Measurements from ENCODE around the gene B3GNT4. TPM values are rescaled to one million over a fixed set of nuclear protein-coding genes. Genes with fewer than 3 reads are reported as not detected.

B3GNT4 gene
- total RNA-seq = 0.35 TPM
- 8.0 TPM for polyA plus RNA-seq (ENCODE audit: insufficient read depth, low read depth, low replicate concordance)
- long read RNA-seq, donor 1, partial matches to known transcripts = 0 of 3 reads
- long read RNA-seq, donor 1, other reads (novel, unspliced or antisense) = 0 of 3 reads
- long read RNA-seq, donor 2, partial matches to known transcripts = 0 of 5 reads
- long read RNA-seq, donor 2, other reads (novel, unspliced or antisense) = 0 of 5 reads
- long read RNA-seq, donor 3 = 0 reads
- long read RNA-seq, donor 4, partial matches to known transcripts = 0 of 2 reads
- long read RNA-seq, donor 4, other reads (novel, unspliced or antisense) = 0 of 2 reads
- long read RNA-seq, donor 5 = 0 reads
- long read RNA-seq, donor 6, partial matches to known transcripts = 0 of 1 reads
- long read RNA-seq, donor 6, other reads (novel, unspliced or antisense) = 0 of 1 reads
- long read RNA-seq, donor 7 = 0 reads
- long read RNA-seq, donor 8, partial matches to known transcripts = 0 of 1 reads
- long read RNA-seq, donor 8, other reads (novel, unspliced or antisense) = 0 of 1 reads
- long read RNA-seq, donor 9 = 0 reads
- long read RNA-seq, donor 10, partial matches to known transcripts = 0 of 4 reads
- long read RNA-seq, donor 10, other reads (novel, unspliced or antisense) = 0 of 4 reads

- Histone ChIP-seq H3K4me3 (ENCODE audit: low read length in 3 of 3) (peak within 1 kb of the TSS; percentile 48 to 74 (median 66)), H3K27ac (ENCODE audit: low read depth in 2 of 2, low read length in 2 of 2) (no peak within 1 kb of the TSS), H3K27me3 (ENCODE audit: control insufficient read depth, insufficient read depth, low read length) (peaks cover 4% of the 10 kb centered on the region), H3K36me3 (ENCODE audit: control insufficient read depth in 2 of 3, insufficient read depth in 3 of 3, low read length in 3 of 3) (peaks cover 0 to 9% (median 9%) of the 10 kb centered on the region in 3 donors), H3K9me3 (ENCODE audit: control insufficient read depth in 2 of 3, insufficient read depth in 1 of 3, low read length in 3 of 3) (no peaks in the 10 kb centered on the region), H3K4me1 (ENCODE audit: control insufficient read depth in 2 of 3, insufficient read depth in 2 of 3, low read depth in 1 of 3, low read length in 3 of 3) (peaks cover 0 to 7% (median 0%) of the 10 kb centered on the region in 3 donors), H3K9ac (ENCODE audit: low read length in 3 of 3) (no peak within 1 kb of the TSS)
- intact Hi-C loops (cut with DNase I) = no loop called here
- FAIRE-seq = no peak
- no peak for TF ChIP-seq CTCF (IDR thresholded peaks at IDR 0.05; ENCODE audit: borderline replicate concordance, extremely low read depth, insufficient read depth)
- peak; percentile 56 to 87 (median 79) for DNase-seq
Measured at GRCh38 chr12:122203301-122204166, at the start of gene B3GNT4. TSS of gene B3GNT4 (plus strand) at chr12:122203709. CDS start at chr12:122204619, 910 bp downstream.

GRCh38 chr12:122155705-122156104 is 47.8 kb upstream of the B3GNT4 start:
- Histone ChIP-seq H3K27me3 (ENCODE audit: control insufficient read depth, insufficient read depth, low read length) (no peaks in the 10 kb centered on the region), H3K27ac (ENCODE audit: low read depth in 2 of 2, low read length in 2 of 2) (no peak overlapping the region), H3K4me1 (ENCODE audit: control insufficient read depth in 2 of 3, insufficient read depth in 2 of 3, low read depth in 1 of 3, low read length in 3 of 3) (no peaks in the 10 kb centered on the region), H3K36me3 (ENCODE audit: control insufficient read depth in 2 of 3, insufficient read depth in 3 of 3, low read length in 3 of 3) (no peaks in the 10 kb centered on the region), H3K9me3 (ENCODE audit: control insufficient read depth in 2 of 3, insufficient read depth in 1 of 3, low read length in 3 of 3) (no peaks in the 10 kb centered on the region), H3K9ac (ENCODE audit: low read length in 3 of 3) (no peak overlapping the region), H3K4me3 (ENCODE audit: low read length in 3 of 3) (no peak overlapping the region)
- FAIRE-seq (no peak), DNase-seq (no peak)
- TF ChIP-seq CTCF (IDR thresholded peaks at IDR 0.05; ENCODE audit: borderline replicate concordance, extremely low read depth, insufficient read depth) = no peak
- intact Hi-C loops (cut with DNase I) = no loop called here

- Histone ChIP-seq H3K9me3 (ENCODE audit: control insufficient read depth in 2 of 3, insufficient read depth in 1 of 3, low read length in 3 of 3) (no peaks in the 10 kb centered on the region), H3K27ac (ENCODE audit: low read depth in 2 of 2, low read length in 2 of 2) (no peak overlapping the region), H3K9ac (ENCODE audit: low read length in 3 of 3) (no peak overlapping the region), H3K36me3 (ENCODE audit: control insufficient read depth in 2 of 3, insufficient read depth in 3 of 3, low read length in 3 of 3) (no peaks in the 10 kb centered on the region), H3K27me3 (ENCODE audit: control insufficient read depth, insufficient read depth, low read length) (no peaks in the 10 kb centered on the region), H3K4me3 (ENCODE audit: low read length in 3 of 3) (no peak overlapping the region), H3K4me1 (ENCODE audit: control insufficient read depth in 2 of 3, insufficient read depth in 2 of 3, low read depth in 1 of 3, low read length in 3 of 3) (no peaks in the 10 kb centered on the region)
- no peak for TF ChIP-seq CTCF (IDR thresholded peaks at IDR 0.05; ENCODE audit: borderline replicate concordance, extremely low read depth, insufficient read depth)
- DNase-seq = no peak
- intact Hi-C loops (cut with DNase I) = no loop called here
- no peak for FAIRE-seq
Measured at GRCh38 chr12:122158700-122159285, 44.7 kb upstream of the B3GNT4 start.

All from kidney (tissue), 22 donors.